ENCODE data around the gene FGF10.
A peak's percentile ranks its signal among the peaks of the same experiment; 100 is the strongest.

FGF10 gene

DNA sequence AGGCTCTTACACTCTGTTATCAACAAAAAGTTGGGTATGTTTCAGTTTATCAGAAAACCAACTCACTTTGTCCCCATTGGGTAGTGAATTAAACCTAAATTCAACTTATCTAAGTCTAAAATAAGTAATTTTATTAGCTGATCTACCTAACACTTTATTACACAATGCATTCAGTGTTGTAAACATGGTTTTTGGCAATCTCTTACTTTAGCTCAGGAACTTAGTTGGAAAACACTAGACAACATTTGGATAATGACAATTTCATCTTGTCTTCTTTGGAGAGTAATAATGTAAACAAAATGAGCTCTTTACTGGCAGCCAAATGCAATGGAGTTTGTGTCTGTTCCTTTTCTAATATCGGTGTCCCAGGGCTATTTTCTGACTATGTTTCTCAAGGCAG lies 33.0 kb downstream of the FGF10 start:
- Histone ChIP-seq H3K9ac (ENCODE audit: low read length) (no peak overlapping the region), H3K27me3 (replicated peaks; ENCODE audit: control insufficient read depth, insufficient read depth, low read length) (no peaks in the 10 kb centered on the region), H3K4me3 (ENCODE audit: low read length) (no peak overlapping the region), H3K9me3 (ENCODE audit: control insufficient read depth, low read length) (no peaks in the 10 kb centered on the region), H3K36me3 (ENCODE audit: control insufficient read depth, insufficient read depth, low read length, severe bottlenecking) (no peaks in the 10 kb centered on the region), H3K4me1 (ENCODE audit: control insufficient read depth, insufficient read depth, low read length) (peaks cover 10% of the 10 kb centered on the region)
- DNase-seq (ENCODE audit: low read depth) = no peak

DNA sequence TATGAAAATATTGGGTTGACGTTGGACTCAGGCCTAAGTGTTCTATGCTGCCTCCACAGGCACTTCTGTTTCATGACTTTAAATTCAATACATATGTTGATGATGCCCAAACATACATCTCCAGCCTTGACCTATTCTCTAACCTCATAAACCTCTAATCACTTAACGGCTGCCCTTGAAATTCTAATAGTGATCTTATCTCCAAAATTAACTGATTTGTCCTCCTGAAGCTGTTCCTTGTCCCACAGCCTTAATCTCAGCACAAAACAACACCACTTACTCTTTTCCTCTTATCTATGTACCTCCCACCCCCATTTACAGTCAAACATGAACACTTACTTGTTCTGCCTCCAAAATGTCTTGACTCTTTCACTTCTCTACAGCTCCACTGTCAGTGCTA lies 43.3 kb downstream of the FGF10 start:
- Histone ChIP-seq H3K4me3 (ENCODE audit: low read length) (no peak overlapping the region), H3K27me3 (replicated peaks; ENCODE audit: control insufficient read depth, insufficient read depth, low read length) (no peaks in the 10 kb centered on the region), H3K9me3 (ENCODE audit: control insufficient read depth, low read length) (no peaks in the 10 kb centered on the region), H3K9ac (ENCODE audit: low read length) (no peak overlapping the region), H3K36me3 (ENCODE audit: control insufficient read depth, insufficient read depth, low read length, severe bottlenecking) (no peaks in the 10 kb centered on the region), H3K4me1 (ENCODE audit: control insufficient read depth, insufficient read depth, low read length) (no peaks in the 10 kb centered on the region)
- DNase-seq (ENCODE audit: low read depth) = no peak

DNA sequence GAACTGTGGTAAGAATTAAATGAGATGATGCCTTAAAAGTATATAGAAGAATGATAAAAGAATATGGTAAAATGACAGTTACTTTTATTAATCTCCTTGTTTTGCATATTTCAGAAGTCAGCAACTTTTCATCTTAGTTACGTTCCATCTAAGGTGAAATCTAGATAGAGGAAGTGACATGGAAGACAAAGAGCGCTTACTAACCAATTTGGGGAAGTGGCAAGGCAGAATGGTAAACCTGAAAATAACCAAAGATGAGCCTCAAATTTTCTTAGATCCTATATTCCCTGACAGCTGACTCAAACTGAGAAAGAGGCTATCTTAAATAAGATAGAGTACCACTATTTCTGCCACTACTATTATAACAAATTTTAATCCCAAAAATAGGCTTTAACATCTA lies 52.5 kb downstream of the FGF10 start:
- no peak overlapping the region for H3K9ac ChIP-seq (ENCODE audit: low read length)
- peaks cover 6% of the 10 kb centered on the region for H3K4me1 ChIP-seq (ENCODE audit: control insufficient read depth, insufficient read depth, low read length)
- no peak for DNase-seq (ENCODE audit: low read depth)
- no peak overlapping the region for H3K4me3 ChIP-seq (ENCODE audit: low read length)
- no peaks in the 10 kb centered on the region for H3K27me3 ChIP-seq (replicated peaks; ENCODE audit: control insufficient read depth, insufficient read depth, low read length)
- no peaks in the 10 kb centered on the region for H3K9me3 ChIP-seq (ENCODE audit: control insufficient read depth, low read length)
- H3K36me3 ChIP-seq (ENCODE audit: control insufficient read depth, insufficient read depth, low read length, severe bottlenecking) = no peaks in the 10 kb centered on the region

DNA sequence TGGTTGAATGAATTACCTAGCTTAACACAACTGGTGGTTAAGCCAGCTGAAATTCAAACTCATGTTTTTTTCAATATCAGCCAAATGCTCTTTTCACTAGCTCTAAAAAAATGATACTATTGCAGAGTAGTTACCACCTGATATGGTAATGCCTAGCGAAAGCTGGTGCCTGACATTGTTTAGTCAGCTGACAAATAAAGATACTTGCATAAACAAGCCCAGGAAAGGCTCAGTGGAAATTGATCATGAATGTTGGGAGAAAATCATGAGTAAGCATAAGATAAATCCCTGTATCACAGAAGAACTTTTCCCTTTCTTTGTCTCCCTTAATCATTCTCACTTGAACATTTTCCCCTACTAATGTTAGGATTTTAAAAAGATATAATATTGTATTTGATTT lies 54.6 kb downstream of the FGF10 start:
- H3K36me3 ChIP-seq (ENCODE audit: control insufficient read depth, insufficient read depth, low read length, severe bottlenecking) = no peaks in the 10 kb centered on the region
- no peak overlapping the region for H3K4me3 ChIP-seq (ENCODE audit: low read length)
- no peak for DNase-seq (ENCODE audit: low read depth)
- no peak overlapping the region for H3K9ac ChIP-seq (ENCODE audit: low read length)
- no peaks in the 10 kb centered on the region for H3K9me3 ChIP-seq (ENCODE audit: control insufficient read depth, low read length)
- no peaks in the 10 kb centered on the region for H3K27me3 ChIP-seq (replicated peaks; ENCODE audit: control insufficient read depth, insufficient read depth, low read length)
- H3K4me1 ChIP-seq (ENCODE audit: control insufficient read depth, insufficient read depth, low read length) = peaks cover 27% of the 10 kb centered on the region

DNA sequence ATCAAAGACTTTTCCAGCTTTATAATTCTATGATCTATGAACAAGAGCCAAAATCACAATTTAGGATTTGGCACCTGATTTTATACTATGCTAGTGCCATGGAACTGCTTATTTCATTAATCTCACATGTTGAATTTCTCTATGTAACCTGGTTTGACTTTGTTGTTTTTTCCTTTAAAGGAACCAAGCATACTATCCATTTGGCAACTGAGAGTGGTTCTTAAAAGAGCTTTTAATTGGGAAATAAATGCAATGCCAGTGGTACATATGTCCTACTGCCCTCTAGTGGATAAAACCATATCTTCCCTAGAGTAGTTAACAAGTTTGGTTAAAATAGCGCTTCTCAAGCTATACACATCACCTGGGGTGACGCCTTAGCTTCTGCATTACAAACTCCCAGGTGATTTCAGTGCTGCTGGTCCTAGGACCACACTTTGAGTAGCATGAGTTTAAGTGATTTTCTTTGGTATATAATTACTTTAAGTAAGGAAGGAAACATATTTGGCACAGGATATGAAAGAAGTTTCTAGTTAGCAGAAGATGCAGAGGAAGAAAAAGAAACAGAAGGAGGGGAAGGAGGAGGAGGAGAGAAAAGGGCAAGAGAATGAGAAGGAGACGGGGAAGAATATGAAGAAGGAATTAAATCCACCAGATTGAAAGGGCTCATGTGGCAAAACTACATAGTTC lies 56.8 kb downstream of the FGF10 start:
- Histone ChIP-seq H3K36me3 (ENCODE audit: control insufficient read depth, insufficient read depth, low read length, severe bottlenecking) (no peaks in the 10 kb centered on the region), H3K27me3 (replicated peaks; ENCODE audit: control insufficient read depth, insufficient read depth, low read length) (no peaks in the 10 kb centered on the region), H3K4me3 (ENCODE audit: low read length) (no peak overlapping the region), H3K9ac (ENCODE audit: low read length) (peak overlapping the region; percentile 25), H3K4me1 (ENCODE audit: control insufficient read depth, insufficient read depth, low read length) (peaks cover 30% of the 10 kb centered on the region), H3K9me3 (ENCODE audit: control insufficient read depth, low read length) (no peaks in the 10 kb centered on the region)
- peak; percentile 74 for DNase-seq (ENCODE audit: low read depth)

DNA sequence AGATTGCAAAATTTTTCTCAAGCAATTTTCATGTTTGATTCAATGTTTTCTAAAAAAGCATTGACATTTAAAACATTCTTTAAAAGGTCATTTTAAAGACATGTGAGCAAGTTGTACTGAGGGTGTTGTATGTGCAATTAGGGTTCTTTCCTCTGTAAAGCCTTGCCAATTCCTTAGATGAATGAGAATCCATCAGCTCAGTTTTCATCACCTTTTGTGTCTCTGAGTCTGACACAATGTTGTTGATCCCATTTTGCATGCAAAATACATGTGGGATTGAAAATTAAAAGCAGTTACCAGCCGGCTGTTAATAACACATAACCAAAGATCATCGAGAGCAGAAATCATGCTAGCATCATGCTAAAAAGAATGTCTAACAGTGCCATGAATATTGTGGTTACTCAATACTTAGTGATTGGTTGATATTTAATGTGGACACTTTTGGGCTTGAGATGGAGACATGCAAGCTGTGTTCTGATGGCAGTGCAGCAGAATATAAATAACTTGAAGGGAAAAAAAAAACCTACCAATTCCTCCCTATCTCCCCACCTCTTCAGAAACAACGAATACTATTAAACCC lies 57.7 kb downstream of the FGF10 start:
- DNase-seq (ENCODE audit: low read depth) = no peak
- H3K4me1 ChIP-seq (ENCODE audit: control insufficient read depth, insufficient read depth, low read length) = peaks cover 30% of the 10 kb centered on the region
- H3K9ac ChIP-seq (ENCODE audit: low read length) = peak overlapping the region; percentile 25
- peak overlapping the region; percentile 0 for H3K4me3 ChIP-seq (ENCODE audit: low read length)
- no peaks in the 10 kb centered on the region for H3K9me3 ChIP-seq (ENCODE audit: control insufficient read depth, low read length)
- H3K36me3 ChIP-seq (ENCODE audit: control insufficient read depth, insufficient read depth, low read length, severe bottlenecking) = no peaks in the 10 kb centered on the region
- H3K27me3 ChIP-seq (replicated peaks; ENCODE audit: control insufficient read depth, insufficient read depth, low read length) = no peaks in the 10 kb centered on the region

DNA sequence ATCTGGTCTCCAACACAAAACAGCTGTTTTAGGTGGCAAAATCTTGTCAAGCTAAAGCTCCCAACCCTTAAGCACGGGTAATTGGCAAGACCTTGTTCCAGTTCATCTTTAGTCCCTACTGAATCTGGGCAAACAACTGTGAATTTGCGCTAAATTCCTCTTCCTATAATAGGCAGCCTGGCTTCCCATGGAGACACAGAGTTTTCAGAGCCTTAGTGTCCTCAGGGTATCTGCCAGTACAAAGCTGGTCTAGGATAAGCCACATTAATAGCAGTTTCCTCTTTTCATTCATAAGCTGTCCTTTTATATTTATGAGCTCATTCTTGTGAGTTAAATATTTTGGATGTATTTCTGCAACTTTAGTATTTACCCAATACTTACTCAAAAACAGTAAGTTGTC lies 59.5 kb downstream of the FGF10 start:
- DNase-seq (ENCODE audit: low read depth) = no peak

DNA sequence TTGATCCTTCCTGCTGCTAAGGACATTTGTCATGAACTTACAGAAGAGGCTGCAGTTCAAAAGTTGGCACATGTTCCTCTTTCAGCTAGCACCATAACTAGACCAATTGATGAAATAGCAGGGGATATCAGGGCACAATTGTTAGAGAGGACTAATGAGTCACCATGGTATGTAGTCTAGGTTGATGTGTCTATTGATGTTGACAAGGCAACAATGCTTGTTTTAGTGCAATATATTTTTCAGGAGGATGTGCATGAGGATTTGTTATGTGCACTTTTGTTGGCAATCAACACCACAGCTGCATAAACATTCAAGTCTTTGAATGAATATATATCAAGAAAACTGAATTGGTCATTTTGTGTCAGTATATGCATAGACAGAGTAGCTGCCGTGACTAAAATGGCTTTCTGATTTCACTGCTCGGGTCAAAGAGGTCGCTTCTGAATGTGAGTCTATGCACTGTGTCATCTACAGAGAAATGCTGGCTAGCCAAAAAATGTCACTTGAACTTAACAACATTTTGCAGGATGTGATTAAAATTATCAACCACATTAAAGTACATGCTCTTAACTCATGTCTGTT lies 68.0 kb downstream of the FGF10 start:
- Histone ChIP-seq H3K9me3 (ENCODE audit: control insufficient read depth, low read length) (no peaks in the 10 kb centered on the region), H3K27me3 (replicated peaks; ENCODE audit: control insufficient read depth, insufficient read depth, low read length) (no peaks in the 10 kb centered on the region), H3K4me3 (ENCODE audit: low read length) (no peak overlapping the region), H3K36me3 (ENCODE audit: control insufficient read depth, insufficient read depth, low read length, severe bottlenecking) (no peaks in the 10 kb centered on the region), H3K4me1 (ENCODE audit: control insufficient read depth, insufficient read depth, low read length) (no peaks in the 10 kb centered on the region), H3K9ac (ENCODE audit: low read length) (no peak overlapping the region)
- DNase-seq (ENCODE audit: low read depth) = no peak

More for the DNA sequence above, 59.5 kb downstream of the FGF10 start:
- no peaks in the 10 kb centered on the region for H3K27me3 ChIP-seq (replicated peaks; ENCODE audit: control insufficient read depth, insufficient read depth, low read length)
- no peaks in the 10 kb centered on the region for H3K36me3 ChIP-seq (ENCODE audit: control insufficient read depth, insufficient read depth, low read length, severe bottlenecking)
- H3K9me3 ChIP-seq (ENCODE audit: control insufficient read depth, low read length) = no peaks in the 10 kb centered on the region
- H3K4me1 ChIP-seq (ENCODE audit: control insufficient read depth, insufficient read depth, low read length) = peaks cover 30% of the 10 kb centered on the region
- no peak overlapping the region for H3K4me3 ChIP-seq (ENCODE audit: low read length)
- peak overlapping the region; percentile 22 for H3K9ac ChIP-seq (ENCODE audit: low read length)

DNA sequence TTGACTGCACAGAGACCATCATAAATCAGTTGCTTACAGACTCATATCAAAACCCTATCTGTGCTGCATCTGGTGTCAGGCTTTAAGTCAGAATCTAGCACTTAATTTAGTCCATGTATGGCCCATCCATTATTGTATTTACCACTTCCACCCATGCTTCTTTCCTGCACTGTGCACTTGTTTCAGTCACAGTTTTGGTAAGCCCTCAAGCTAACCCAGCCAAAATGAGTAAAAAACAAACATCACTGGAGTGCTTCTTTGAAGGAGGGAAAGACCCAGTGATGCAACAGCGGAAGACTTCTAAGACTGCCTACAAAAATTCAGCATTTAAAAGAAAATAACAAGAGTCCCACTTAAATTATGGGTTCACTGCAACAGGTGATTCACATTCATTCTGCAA lies 69.0 kb downstream of the FGF10 start:
- Histone ChIP-seq H3K36me3 (ENCODE audit: control insufficient read depth, insufficient read depth, low read length, severe bottlenecking) (no peaks in the 10 kb centered on the region), H3K9me3 (ENCODE audit: control insufficient read depth, low read length) (no peaks in the 10 kb centered on the region), H3K4me1 (ENCODE audit: control insufficient read depth, insufficient read depth, low read length) (no peaks in the 10 kb centered on the region), H3K4me3 (ENCODE audit: low read length) (no peak overlapping the region), H3K9ac (ENCODE audit: low read length) (no peak overlapping the region), H3K27me3 (replicated peaks; ENCODE audit: control insufficient read depth, insufficient read depth, low read length) (no peaks in the 10 kb centered on the region)
- DNase-seq (ENCODE audit: low read depth) = no peak

DNA sequence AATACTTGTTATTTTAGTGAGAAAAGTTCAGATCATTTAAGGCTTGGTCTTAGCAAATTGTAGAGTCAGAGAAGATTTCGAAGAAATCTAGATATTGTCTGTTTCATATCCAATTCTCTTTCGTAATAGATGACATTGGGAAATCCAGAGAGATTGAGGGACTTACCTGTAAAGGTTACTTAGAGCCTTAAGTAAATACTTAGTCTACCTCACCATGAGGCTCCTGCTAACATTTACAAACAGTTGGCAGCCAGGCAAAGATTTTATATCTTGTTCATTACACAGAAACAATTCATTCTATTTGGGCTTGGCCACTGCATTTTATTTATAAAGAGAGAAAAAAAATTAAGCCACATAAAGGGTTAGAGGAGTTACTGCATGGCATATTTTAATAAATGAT lies 70.3 kb downstream of the FGF10 start:
- no peak overlapping the region for H3K9ac ChIP-seq (ENCODE audit: low read length)
- no peak for DNase-seq (ENCODE audit: low read depth)
- H3K27me3 ChIP-seq (replicated peaks; ENCODE audit: control insufficient read depth, insufficient read depth, low read length) = no peaks in the 10 kb centered on the region
- H3K4me3 ChIP-seq (ENCODE audit: low read length) = no peak overlapping the region
- no peaks in the 10 kb centered on the region for H3K9me3 ChIP-seq (ENCODE audit: control insufficient read depth, low read length)
- H3K36me3 ChIP-seq (ENCODE audit: control insufficient read depth, insufficient read depth, low read length, severe bottlenecking) = no peaks in the 10 kb centered on the region
- no peaks in the 10 kb centered on the region for H3K4me1 ChIP-seq (ENCODE audit: control insufficient read depth, insufficient read depth, low read length)

DNA sequence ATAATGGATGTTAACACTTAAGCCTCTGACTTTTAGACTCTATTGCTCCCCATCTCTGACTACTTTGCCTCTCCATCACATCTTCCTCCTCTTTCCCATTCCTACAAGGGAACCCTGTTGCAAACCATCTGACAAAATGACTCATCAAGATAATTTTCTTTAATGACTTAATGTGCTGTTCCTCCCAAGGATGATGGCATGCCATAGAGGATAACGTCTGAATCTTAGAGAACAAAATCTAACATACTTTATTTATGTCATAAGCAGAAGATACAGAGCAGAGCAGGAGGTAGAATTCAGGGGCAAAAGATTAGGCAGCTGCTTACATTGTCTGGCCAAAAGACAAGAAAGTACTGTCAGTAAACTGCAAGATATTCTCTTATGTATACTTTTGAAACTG lies 76.8 kb downstream of the FGF10 start:
- Histone ChIP-seq H3K9me3 (ENCODE audit: control insufficient read depth, low read length) (no peaks in the 10 kb centered on the region), H3K36me3 (ENCODE audit: control insufficient read depth, insufficient read depth, low read length, severe bottlenecking) (no peaks in the 10 kb centered on the region), H3K27me3 (replicated peaks; ENCODE audit: control insufficient read depth, insufficient read depth, low read length) (no peaks in the 10 kb centered on the region), H3K9ac (ENCODE audit: low read length) (no peak overlapping the region), H3K4me3 (ENCODE audit: low read length) (no peak overlapping the region), H3K4me1 (ENCODE audit: control insufficient read depth, insufficient read depth, low read length) (no peaks in the 10 kb centered on the region)
- DNase-seq (ENCODE audit: low read depth) = no peak

All from adipocyte (in vitro differentiated cells).